ENCODE measurements around the gene GALNT2. TPM values are rescaled to one million over a fixed set of nuclear protein-coding genes. Genes with fewer than 3 reads are reported as not detected.

The GALNT2 gene
- total and polyA plus RNA-seq, 2 of the 4 experiments (the other 2 are of a cell fraction) = 50.4 to 189 TPM

GRCh38 chr1:230204842-230205241 lies 137.8 kb downstream of the GALNT2 start:
- H3K4ac ChIP-seq (ENCODE audit: low read depth, low read length) = no peak overlapping the region
- H4K8ac ChIP-seq (ENCODE audit: low read depth in 2 of 2, low read length in 2 of 2) = no peak overlapping the region
- H3K14ac ChIP-seq (replicated peaks; ENCODE audit: low read depth, low read length) = no peak overlapping the region
- peaks cover 24% of the 10 kb centered on the region for H3K9me1 ChIP-seq (ENCODE audit: insufficient read depth, low read length)
- no peak overlapping the region for H2BK15ac ChIP-seq (ENCODE audit: low read depth, low read length)
- peaks cover 9% of the 10 kb centered on the region for H3K4me1 ChIP-seq (ENCODE audit: control insufficient read depth, insufficient read depth, low read length)
- dilution Hi-C loops (cut with HindIII; ENCODE audit: low sequenced_read_pairs, unreplicated experiment) = no loop called here
- no peak overlapping the region for H4K5ac ChIP-seq (ENCODE audit: low read depth, low read length)
- DNase-seq (no peak), ATAC-seq (ENCODE audit: low read depth) (no peak)
- H2BK5ac ChIP-seq (ENCODE audit: low read depth, low read length, poor library complexity, severe bottlenecking) = no peak overlapping the region
- no peak for TF ChIP-seq RCOR1 (IDR thresholded peaks at IDR 0.05; ENCODE audit: insufficient replicate concordance, low read length)
- TF ChIP-seq CTCF (conservative IDR thresholded peaks at IDR 0.05; ENCODE audit: low read depth, low read length) = no peak
- no peak for TF ChIP-seq CEBPB (IDR thresholded peaks at IDR 0.05; ENCODE audit: low read depth, low read length)
- TF ChIP-seq, protein P1, sequence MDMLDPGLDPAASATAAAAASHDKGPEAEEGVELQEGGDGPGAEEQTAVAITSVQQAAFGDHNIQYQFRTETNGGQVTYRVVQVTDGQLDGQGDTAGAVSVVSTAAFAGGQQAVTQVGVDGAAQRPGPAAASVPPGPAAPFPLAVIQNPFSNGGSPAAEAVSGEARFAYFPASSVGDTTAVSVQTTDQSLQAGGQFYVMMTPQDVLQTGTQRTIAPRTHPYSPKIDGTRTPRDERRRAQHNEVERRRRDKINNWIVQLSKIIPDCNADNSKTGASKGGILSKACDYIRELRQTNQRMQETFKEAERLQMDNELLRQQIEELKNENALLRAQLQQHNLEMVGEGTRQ (IDR thresholded peaks at IDR 0.05; ENCODE audit: low read depth, low read length) = no peak
- no peak for TF ChIP-seq FOS (IDR thresholded peaks at IDR 0.05; ENCODE audit: low read depth, low read length)
- no peak for TF ChIP-seq BHLHE40 (IDR thresholded peaks at IDR 0.05; ENCODE audit: low read depth, low read length)
- TF ChIP-seq RAD21 (IDR thresholded peaks at IDR 0.05; ENCODE audit: low read length) = no peak
- 100% methylated on average over 1 of the region's 3 CpGs; no CpG with 5 or more reads in 1 of the 2 experiments for WGBS, 2 experiments (ENCODE audit: extremely low coverage in 2 of 2, insufficient read length in 1 of 2)
- peaks cover 16% of the 10 kb centered on the region for H3K36me3 ChIP-seq (ENCODE audit: control insufficient read depth, insufficient read depth, low read length)
- no peak overlapping the region for H3K23ac ChIP-seq (ENCODE audit: low read depth, low read length)
- H2AK5ac ChIP-seq (ENCODE audit: low read depth, low read length) = no peak overlapping the region
- no peak overlapping the region for H4K91ac ChIP-seq (ENCODE audit: insufficient read depth, low read depth, low read length)
- H4K20me1 ChIP-seq (ENCODE audit: insufficient read depth, low read length) = peaks cover 27% of the 10 kb centered on the region
- no peaks in the 10 kb centered on the region for H3K27me3 ChIP-seq (ENCODE audit: control insufficient read depth, insufficient read depth, low read length)
- in situ Hi-C loops (cut with MboI; ENCODE audit: low sequenced_read_pairs) = no loop called here
- H3K4me3 ChIP-seq (ENCODE audit: insufficient read depth, low read depth, low read length) = no peak overlapping the region
- no peak overlapping the region for H2AFZ ChIP-seq (replicated peaks; ENCODE audit: low read length, poor library complexity)
- H3K27ac ChIP-seq (ENCODE audit: insufficient read depth, low read length) = no peak overlapping the region
- intact Hi-C loops (cut with micrococcal nuclease) = no loop called here
- H3K9ac ChIP-seq (ENCODE audit: low read depth, low read length) = no peak overlapping the region
- no peak overlapping the region for H3K56ac ChIP-seq (ENCODE audit: extremely low read depth, insufficient read depth, low read length)
- BruUV-seq (replicated peaks) = no TSS peak
- H3K9me3 ChIP-seq (ENCODE audit: control insufficient read depth, insufficient read depth, low read length) = no peaks in the 10 kb centered on the region
- H2BK20ac ChIP-seq (ENCODE audit: low read depth, low read length) = no peak overlapping the region
- peaks cover 42 to 50% of the 10 kb centered on the region in 2 experiments for H3K79me1 ChIP-seq (ENCODE audit: low read depth in 1 of 2, low read length in 2 of 2)
- no peak overlapping the region for H2BK120ac ChIP-seq (ENCODE audit: low read depth, low read length)
- POLR2A ChIA-PET (ENCODE audit: unreplicated experiment) = no interaction called here
- CTCF ChIA-PET = no interaction called here
- no peak overlapping the region for H2AK9ac ChIP-seq (replicated peaks; ENCODE audit: low read depth, low read length, poor library complexity)
- H3K18ac ChIP-seq (ENCODE audit: low read depth, low read length) = no peak overlapping the region
- H3K4me2 ChIP-seq (ENCODE audit: low read depth, low read length) = no peak overlapping the region

Data from IMR-90 (cell line).